Naive B cell (primary cell): ENCODE results near the gene DHX34. TPM values are rescaled to one million over a fixed set of nuclear protein-coding genes. Genes with fewer than 3 reads are reported as not detected.
"Not testable (repeated sequence)": the region's sequence is repeated elsewhere in the genome, so short reads cannot be mapped to it uniquely, and the experiment has no call there.

Experiments
- ATAC-seq, 2 donors: fragments of 150-1000 bp; cut with Tn5 transposase; 2 replicates each; pipeline ENCODE4 v1.10.0; 2021; ENCODE audit warnings: low read depth in 2 of 2, mild to moderate bottlenecking in 2 of 2, moderate library complexity in 2 of 2
- DNase-seq: peaks from one replicate; pipeline ENCODE4 v3.0.0; 2022
- H3K27ac Mint-ChIP-seq, 6 donors: one replicate each; pipeline ENCODE4 v1.8.0; 2020 to 2022; ENCODE audit warnings: mild to moderate bottlenecking in 6 of 6, mixed read lengths in 6 of 6, moderate library complexity in 5 of 6, inconsistent platforms in 2 of 6
- H3K27me3 Mint-ChIP-seq, 3 donors: one replicate each; pipeline ENCODE4 v1.8.0; 2021 to 2022; ENCODE audit warnings: mixed read lengths in 3 of 3, mild to moderate bottlenecking in 1 of 3
- H3K36me3 Mint-ChIP-seq, 2 donors: one replicate each; pipeline ENCODE4 v1.8.0; 2020 to 2022; ENCODE audit warnings: mixed read lengths in 2 of 2, inconsistent platforms in 1 of 2, mild to moderate bottlenecking in 1 of 2
- H3K4me1 Mint-ChIP-seq, 3 donors: one replicate each; pipeline ENCODE4 v1.8.0; 2020 to 2022; ENCODE audit warnings: mixed read lengths in 3 of 3, inconsistent platforms in 1 of 3, mild to moderate bottlenecking in 1 of 3, moderate library complexity in 1 of 3
- H3K4me3 Mint-ChIP-seq, 8 donors: one replicate each; pipeline ENCODE4 v1.8.0; 2020 to 2022; ENCODE audit warnings: mild to moderate bottlenecking in 8 of 8, mixed read lengths in 8 of 8, moderate library complexity in 8 of 8, inconsistent platforms in 2 of 8
- H3K9me3 Mint-ChIP-seq, 7 donors: one replicate each; pipeline ENCODE4 v1.8.0; 2020 to 2022; ENCODE audit warnings: mixed read lengths in 7 of 7, mild to moderate bottlenecking in 5 of 7, inconsistent platforms in 2 of 7, moderate library complexity in 1 of 7
- polyA plus RNA-seq, 6 donors: library from polyadenylated mRNA; unstranded; fragments of 300-500 nt; fragmentation: Illumina TruSeq; gene quantifications; one replicate each; pipeline ENCODE4 v1.2.3, GENCODE V29; 2021; ENCODE audit warnings: low read depth in 6 of 6

The DHX34 gene
- polyA plus RNA-seq, 6 donors from 2014 or later, result 3.0 to 13.3 (median 4.1) TPM; not detected in 1

DNA sequence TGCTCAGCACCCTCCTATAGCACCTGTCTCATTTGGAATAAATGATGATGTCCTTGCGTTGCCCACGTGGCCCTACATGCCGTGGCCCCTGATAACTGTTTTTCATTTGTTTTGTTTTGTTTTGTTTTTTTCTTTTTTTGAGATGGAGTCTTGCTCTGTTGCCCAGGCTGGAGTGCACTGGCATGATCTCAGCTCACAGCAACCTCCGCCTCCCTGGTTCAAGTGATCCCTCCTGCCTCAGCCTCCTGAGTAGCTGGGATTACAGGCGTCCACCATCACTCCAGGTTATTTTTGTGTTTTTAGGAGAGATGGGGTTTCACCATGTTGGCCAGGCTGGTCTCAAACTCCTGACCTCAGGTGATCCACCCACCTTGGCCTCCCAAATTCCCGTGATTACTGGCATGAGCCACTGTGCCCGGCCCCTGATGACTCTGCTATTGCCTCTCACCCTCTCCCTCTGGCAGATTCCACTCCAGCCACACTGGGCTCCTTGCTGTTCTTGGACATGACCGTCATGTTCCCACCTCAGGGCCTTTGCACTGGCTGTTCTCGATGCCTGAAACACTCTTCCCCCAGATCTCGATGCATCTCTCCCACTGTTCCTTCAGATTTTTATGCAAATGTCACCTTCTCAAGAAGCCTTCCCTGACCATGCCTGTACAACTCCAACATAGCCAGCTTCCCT is 9.8 kb upstream of the DHX34 start:
- Mint-ChIP-seq H3K4me3 (no peak overlapping the region), H3K36me3 (peaks cover 4 to 5% of the 10 kb centered on the region in 2 donors), H3K27me3 (peaks cover 8 to 32% (median 15%) of the 10 kb centered on the region in 3 donors), H3K9me3 (peaks cover 0 to 9% (median 3%) of the 10 kb centered on the region in 7 donors), H3K4me1 (peaks cover 5 to 6% (median 6%) of the 10 kb centered on the region in 3 donors), H3K27ac (no peak overlapping the region)
- ATAC-seq (no peak), DNase-seq (no peak)

DNA sequence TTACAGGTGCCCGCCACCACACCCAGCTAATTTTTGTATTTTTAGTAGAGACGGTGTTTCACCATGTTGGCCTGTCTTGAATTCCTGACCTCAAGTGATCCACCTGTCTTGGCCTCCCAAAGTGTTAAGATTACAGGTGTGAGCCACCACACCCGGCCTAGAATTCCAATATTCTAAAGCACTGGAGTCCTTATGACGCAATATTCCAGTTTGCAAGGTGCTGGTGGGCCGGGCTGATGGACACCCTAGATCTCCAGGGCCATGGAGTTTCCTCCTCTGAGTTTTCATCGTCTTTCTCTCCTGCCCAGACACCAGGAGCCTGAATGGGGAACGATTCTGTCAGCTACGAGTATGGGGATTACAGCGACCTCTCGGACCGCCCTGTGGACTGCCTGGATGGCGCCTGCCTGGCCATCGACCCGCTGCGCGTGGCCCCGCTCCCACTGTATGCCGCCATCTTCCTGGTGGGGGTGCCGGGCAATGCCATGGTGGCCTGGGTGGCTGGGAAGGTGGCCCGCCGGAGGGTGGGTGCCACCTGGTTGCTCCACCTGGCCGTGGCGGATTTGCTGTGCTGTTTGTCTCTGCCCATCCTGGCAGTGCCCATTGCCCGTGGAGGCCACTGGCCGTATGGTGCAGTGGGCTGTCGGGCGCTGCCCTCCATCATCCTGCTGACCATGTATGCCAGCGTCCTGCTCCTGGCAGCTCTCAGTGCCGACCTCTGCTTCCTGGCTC is 8.5 kb upstream of the DHX34 start:
- no peak for ATAC-seq

DNA sequence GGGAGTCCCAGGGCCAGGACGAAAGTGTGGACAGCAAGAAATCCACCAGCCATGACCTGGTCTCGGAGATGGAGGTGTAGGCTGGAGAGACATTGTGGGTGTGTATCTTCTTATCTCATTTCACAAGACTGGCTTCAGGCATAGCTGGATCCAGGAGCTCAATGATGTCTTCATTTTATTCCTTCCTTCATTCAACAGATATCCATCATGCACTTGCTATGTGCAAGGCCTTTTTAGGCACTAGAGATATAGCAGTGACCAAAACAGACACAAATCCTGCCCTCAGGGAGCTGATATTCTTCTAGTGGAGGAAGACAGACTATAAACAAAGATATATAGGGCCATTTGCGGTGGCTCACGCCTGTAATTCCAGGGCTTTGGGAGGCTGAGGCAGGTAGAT is 7.4 kb upstream of the DHX34 start:
- H3K27me3 Mint-ChIP-seq, result peaks cover 8 to 32% (median 15%) of the 10 kb centered on the region in 3 donors
- ATAC-seq (no peak), DNase-seq (no peak)
- peaks cover under 1 to 2% (median 1%) of the 10 kb centered on the region in 3 donors for H3K4me1 Mint-ChIP-seq
- peaks cover 0 to 9% (median 3%) of the 10 kb centered on the region in 7 donors for H3K9me3 Mint-ChIP-seq
- H3K36me3 Mint-ChIP-seq, result peaks cover 4 to 5% of the 10 kb centered on the region in 2 donors
- H3K4me3 Mint-ChIP-seq, result peak overlapping the region in 1 of 8 donors; percentile 18
- H3K27ac Mint-ChIP-seq, result peak overlapping the region in 1 of 6 donors; percentile 84

More for the DNA sequence above, 8.5 kb upstream of the DHX34 start:
- H3K27ac Mint-ChIP-seq, result no peak overlapping the region
- H3K4me1 Mint-ChIP-seq, result peaks cover 5 to 6% (median 6%) of the 10 kb centered on the region in 3 donors
- no peak for DNase-seq
- peaks cover 4 to 5% of the 10 kb centered on the region in 2 donors for H3K36me3 Mint-ChIP-seq
- peaks cover 0 to 9% (median 3%) of the 10 kb centered on the region in 7 donors for H3K9me3 Mint-ChIP-seq
- H3K27me3 Mint-ChIP-seq, result peaks cover 8 to 32% (median 15%) of the 10 kb centered on the region in 3 donors
- no peak overlapping the region for H3K4me3 Mint-ChIP-seq

DNA sequence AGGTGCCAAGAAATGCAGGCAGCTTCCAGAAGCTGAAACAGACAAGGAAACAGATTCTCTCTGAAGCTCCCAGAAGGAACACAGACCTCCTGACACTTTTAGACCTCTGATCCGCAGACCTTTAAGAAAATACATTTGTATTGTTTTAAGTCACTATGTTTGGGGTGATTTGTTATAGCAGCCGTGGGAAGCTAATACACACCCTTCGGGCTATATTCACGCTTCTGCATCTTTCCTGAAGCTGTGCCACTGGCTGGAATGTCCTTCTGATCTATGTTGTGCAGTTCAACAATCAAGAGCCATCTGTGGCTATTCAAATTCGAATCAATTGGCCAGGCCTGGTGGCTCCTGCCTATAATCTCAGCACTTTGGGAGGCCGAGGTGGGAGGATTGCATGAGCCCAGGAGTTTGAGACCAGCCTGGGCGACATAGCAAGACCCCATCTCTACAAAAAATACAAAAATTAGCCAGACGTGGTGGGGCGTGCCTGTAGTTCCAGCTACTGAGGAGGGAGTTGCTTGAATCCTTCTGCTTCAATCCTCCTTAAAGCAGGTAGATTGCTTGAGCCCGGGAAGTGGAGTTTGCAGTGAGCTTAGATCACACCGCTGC is 5.8 kb upstream of the DHX34 start:
- peaks cover 0 to under 1% (median under 1%) of the 10 kb centered on the region in 3 donors for H3K4me1 Mint-ChIP-seq
- ATAC-seq (no peak), DNase-seq (no peak)
- H3K36me3 Mint-ChIP-seq, result peaks cover 4 to 5% of the 10 kb centered on the region in 2 donors
- peaks cover 0 to 9% (median 3%) of the 10 kb centered on the region in 7 donors for H3K9me3 Mint-ChIP-seq
- H3K27ac Mint-ChIP-seq, result peak overlapping the region in 1 of 6 donors; percentile 64
- H3K27me3 Mint-ChIP-seq, result peaks cover 8 to 32% (median 15%) of the 10 kb centered on the region in 3 donors
- no peak overlapping the region for H3K4me3 Mint-ChIP-seq

DNA sequence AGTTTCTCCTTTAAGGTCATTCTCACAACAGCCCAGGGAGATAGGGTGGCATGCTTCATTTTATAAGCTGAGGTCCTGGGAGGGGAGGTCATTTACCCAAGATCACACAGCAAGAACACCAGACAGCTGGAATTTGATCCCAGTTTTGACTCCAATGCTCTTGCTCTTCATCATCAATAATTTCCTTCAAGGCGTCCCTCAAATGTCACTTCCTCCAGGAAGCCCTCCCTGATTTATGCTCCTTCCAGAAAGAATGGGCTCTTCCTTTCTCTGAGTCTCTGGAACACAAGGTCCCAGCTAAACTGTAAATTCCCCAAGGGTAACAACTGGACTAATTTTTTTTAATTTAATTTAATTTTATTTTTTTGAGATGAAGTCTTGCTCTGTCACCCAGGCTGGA is 4.7 kb upstream of the DHX34 start:
- ATAC-seq, result no peak
- no peak overlapping the region for H3K4me3 Mint-ChIP-seq

DNA sequence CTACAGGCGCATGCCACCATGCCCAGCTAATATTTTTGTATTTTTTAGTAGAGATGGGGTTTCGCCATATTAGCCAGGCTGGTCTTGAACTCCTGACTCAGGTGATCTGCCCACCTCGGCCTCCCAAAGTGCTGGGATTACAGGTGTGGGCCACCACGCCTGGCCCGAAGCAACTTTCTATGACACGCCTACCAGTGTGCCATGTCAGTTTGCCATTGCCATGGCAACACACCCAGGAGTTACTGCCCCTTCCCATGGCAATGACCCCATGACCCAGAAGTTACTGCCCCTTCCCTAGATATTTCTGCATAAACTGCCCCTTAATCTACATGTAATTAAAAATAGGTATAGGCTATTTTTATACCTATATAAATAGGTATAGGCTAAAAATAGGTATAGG is 3.1 kb upstream of the DHX34 start:
- peaks cover 18 to 28% (median 26%) of the 10 kb centered on the region in 3 donors for H3K4me1 Mint-ChIP-seq
- not testable (repeated sequence) for ATAC-seq, DNase-seq, H3K27ac Mint-ChIP-seq, H3K4me3 Mint-ChIP-seq, H3K9me3 Mint-ChIP-seq
- peaks cover 5 to 18% (median 6%) of the 10 kb centered on the region in 3 donors for H3K27me3 Mint-ChIP-seq
- H3K36me3 Mint-ChIP-seq, result peaks cover 9 to 17% of the 10 kb centered on the region in 2 donors

More for the DNA sequence above, 4.7 kb upstream of the DHX34 start:
- peaks cover 8 to 29% (median 12%) of the 10 kb centered on the region in 3 donors for H3K27me3 Mint-ChIP-seq
- peak overlapping the region in 1 of 6 donors; percentile 63 for H3K27ac Mint-ChIP-seq
- DNase-seq, result no peak
- peaks cover 5 to 12% (median 12%) of the 10 kb centered on the region in 3 donors for H3K4me1 Mint-ChIP-seq
- peaks cover 4 to 11% of the 10 kb centered on the region in 2 donors for H3K36me3 Mint-ChIP-seq
- peaks cover 0 to 9% (median 3%) of the 10 kb centered on the region in 7 donors for H3K9me3 Mint-ChIP-seq

DNA sequence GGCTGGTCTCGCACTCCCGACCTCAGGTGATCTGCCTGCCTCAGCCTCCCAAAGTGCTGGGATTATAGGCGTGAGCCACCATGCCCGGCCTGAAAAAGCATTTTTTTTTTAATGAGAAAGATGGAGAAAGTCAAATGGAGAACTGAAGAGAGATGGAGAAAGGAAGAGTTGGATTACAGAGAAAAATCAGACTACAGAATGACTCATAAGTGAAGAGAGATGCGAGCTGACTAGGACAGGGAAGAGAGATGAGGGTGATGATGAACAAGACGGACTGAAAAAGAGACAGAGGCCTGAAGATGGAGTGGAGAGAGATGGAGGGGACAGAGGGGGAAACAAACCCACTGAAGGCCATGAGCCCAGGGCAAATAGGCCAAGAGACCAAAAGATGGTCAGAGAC is 1.5 kb downstream of the DHX34 start:
- ATAC-seq, result no peak
- Mint-ChIP-seq H3K4me1 (peaks cover 34 to 43% (median 39%) of the 10 kb centered on the region in 3 donors), H3K9me3 (peaks cover 0 to 4% (median 0%) of the 10 kb centered on the region in 7 donors), H3K27me3 (no peaks in the 10 kb centered on the region), H3K36me3 (peaks cover 4 to 11% of the 10 kb centered on the region in 2 donors), H3K27ac (peak overlapping the region in 1 of 6 donors; percentile 93), H3K4me3 (peak overlapping the region; percentile 34 to 88 (median 77))
- DNase-seq, result no peak

DNA sequence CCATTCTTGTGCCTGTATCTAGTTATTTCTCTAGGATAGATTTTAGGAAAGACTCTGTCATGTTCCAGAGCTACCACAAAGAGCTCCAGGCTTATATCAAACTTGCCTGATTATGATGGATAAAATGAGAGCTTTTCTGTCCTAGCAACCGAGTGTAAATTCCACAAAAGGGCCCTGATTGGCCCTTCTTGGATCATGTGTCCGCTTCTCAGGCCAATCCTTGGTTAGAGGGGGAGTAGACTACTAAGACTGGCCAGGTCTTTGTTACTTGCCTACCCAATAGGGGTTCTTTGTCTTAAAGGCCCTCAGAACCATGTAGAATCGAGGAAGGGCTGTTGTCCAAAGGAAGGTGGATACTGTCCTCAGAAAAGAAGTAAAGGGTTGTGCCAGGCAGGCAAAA is 2.4 kb downstream of the DHX34 start:
- Mint-ChIP-seq H3K9me3 (peaks cover 0 to 4% (median 0%) of the 10 kb centered on the region in 7 donors), H3K27ac (peak overlapping the region in 1 of 6 donors; percentile 72), H3K27me3 (no peaks in the 10 kb centered on the region), H3K4me1 (peaks cover 34 to 47% (median 39%) of the 10 kb centered on the region in 3 donors), H3K4me3 (peak overlapping the region in 5 of 8 donors; percentile 8 to 84 (median 47)), H3K36me3 (peaks cover 4 to 11% of the 10 kb centered on the region in 2 donors)
- no peak for DNase-seq
- no peak for ATAC-seq

DNA sequence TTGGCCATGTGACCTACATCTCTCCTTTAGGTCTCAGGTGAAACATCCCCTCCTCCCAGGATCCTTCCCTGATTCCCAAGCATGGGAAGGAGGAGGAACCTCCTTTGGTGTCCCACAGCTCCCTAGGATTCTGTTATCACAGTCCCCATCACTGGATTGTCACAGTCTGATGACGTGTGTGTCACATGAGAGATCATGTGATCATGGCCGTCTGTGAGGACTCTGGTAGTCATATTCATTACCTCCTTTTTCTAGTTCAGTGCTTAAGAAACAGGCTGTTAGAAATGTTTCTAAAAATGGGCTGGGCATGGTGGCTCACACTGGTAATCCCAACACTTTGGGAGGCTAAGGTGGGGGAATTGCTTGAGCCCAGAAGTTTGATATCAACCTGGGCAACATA is 3.0 kb downstream of the DHX34 start:
- DNase-seq (no peak), ATAC-seq (no peak)
- Mint-ChIP-seq H3K4me1 (peaks cover 34 to 47% (median 39%) of the 10 kb centered on the region in 3 donors), H3K27ac (peak overlapping the region in 1 of 6 donors; percentile 24), H3K27me3 (no peaks in the 10 kb centered on the region), H3K4me3 (peak overlapping the region in 2 of 8 donors; percentile 36 to 84), H3K9me3 (peaks cover 0 to 4% (median 0%) of the 10 kb centered on the region in 7 donors), H3K36me3 (peaks cover 7 to 11% of the 10 kb centered on the region in 2 donors)

DNA sequence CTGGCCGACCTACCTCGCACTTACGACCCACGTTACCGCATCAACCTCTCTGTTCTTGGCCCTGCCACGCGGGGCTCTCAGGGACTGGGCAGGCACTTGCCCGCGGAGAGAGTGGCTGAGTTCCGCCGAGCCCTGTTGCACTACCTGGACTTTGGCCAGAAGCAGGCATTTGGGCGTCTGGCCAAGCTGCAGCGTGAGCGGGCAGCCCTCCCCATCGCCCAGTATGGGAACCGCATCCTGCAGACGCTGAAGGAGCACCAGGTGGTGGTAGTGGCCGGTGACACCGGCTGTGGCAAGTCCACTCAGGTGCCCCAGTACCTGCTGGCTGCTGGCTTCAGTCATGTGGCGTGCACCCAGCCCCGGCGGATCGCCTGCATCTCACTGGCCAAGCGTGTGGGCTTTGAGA is 4.2 kb downstream of the DHX34 start:
- peaks cover 11% of the 10 kb centered on the region in 2 donors for H3K36me3 Mint-ChIP-seq
- DNase-seq (no peak), ATAC-seq (no peak)
- H3K27ac Mint-ChIP-seq, result no peak overlapping the region
- H3K4me3 Mint-ChIP-seq, result no peak overlapping the region
- H3K4me1 Mint-ChIP-seq, result peaks cover 34 to 47% (median 38%) of the 10 kb centered on the region in 3 donors
- peaks cover 0 to 4% (median 0%) of the 10 kb centered on the region in 7 donors for H3K9me3 Mint-ChIP-seq
- no peaks in the 10 kb centered on the region for H3K27me3 Mint-ChIP-seq

DNA sequence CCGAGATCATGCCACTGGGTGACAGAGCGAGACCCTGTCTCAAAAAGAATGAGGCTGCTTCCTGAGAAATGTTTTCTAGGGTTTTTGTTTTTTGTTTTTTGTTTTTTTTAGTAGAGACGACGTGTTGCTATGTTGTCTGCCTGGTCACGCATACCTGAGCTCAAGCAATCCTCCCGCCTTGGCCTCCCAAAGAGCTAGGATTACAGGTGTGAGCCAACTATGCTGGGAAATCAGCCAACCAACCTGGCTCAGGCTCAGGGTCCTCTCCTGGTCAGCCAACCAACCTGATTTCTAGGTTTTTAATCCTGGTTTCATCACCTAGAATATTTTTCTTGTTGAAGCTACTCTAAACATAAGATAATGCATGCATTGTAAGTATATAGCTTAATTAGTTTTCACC is 7.8 kb downstream of the DHX34 start:
- no peaks in the 10 kb centered on the region for H3K9me3 Mint-ChIP-seq
- H3K4me3 Mint-ChIP-seq, result no peak overlapping the region
- peaks cover 11 to 17% (median 11%) of the 10 kb centered on the region in 3 donors for H3K4me1 Mint-ChIP-seq
- no peaks in the 10 kb centered on the region for H3K27me3 Mint-ChIP-seq
- ATAC-seq (no peak), DNase-seq (no peak)
- no peak overlapping the region for H3K27ac Mint-ChIP-seq
- peaks cover 5 to 15% of the 10 kb centered on the region in 2 donors for H3K36me3 Mint-ChIP-seq

DNA sequence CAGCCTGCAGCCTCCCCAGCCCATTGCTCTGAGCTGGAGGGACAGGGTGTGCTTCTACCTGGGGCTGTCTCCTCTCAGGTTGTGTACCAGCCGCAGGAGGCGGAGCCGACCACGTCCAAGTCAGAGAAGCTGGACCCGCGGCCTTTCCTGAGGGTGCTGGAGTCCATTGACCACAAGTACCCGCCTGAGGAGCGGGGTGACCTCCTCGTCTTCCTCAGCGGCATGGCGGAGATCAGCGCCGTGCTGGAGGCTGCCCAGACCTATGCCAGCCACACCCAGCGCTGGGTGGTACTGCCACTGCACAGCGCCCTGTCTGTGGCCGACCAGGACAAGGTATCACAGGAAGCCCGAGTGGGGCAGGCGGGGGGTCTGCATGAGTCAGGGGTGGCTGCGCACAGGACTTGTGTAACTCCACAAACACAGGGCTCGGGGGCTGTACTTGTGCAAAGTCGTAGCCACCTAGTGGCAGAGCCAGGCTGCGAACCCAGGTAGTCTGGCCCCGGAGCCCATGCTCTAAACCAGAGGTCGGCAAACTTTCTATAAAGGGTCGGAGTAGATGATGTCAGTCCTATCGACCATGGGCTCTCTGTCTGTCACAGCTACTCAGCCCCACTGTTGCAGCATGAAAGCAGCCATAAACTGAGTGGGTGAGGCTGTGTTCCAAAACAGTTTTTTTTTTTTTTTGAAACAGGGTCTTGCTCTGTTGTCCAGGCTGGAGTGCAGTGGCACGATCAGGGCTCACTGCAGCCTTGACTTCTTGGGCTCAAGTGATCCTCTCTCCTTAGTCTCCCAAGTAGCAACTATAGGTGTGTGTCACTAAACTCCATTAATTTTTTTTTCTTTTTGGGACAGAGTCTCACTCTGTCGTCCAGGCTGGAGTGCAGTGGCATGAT is 8.9 kb downstream of the DHX34 start:
- DNase-seq (no peak), ATAC-seq (no peak)
- Mint-ChIP-seq H3K4me3 (peak overlapping the region in 1 of 8 donors; percentile 51), H3K36me3 (peaks cover 8 to 15% of the 10 kb centered on the region in 2 donors), H3K27me3 (no peaks in the 10 kb centered on the region), H3K4me1 (peaks cover 1 to 7% (median 3%) of the 10 kb centered on the region in 3 donors), H3K9me3 (no peaks in the 10 kb centered on the region), H3K27ac (peak overlapping the region in 1 of 6 donors; percentile 72)
